Peyer's patch (tissue), 4 donors: ENCODE data around the gene NCOA7.
"Not testable (repeated sequence)": the region's sequence is repeated elsewhere in the genome, so short reads cannot be mapped to it uniquely, and the experiment has no call there.

Experiments
- CTCF ChIP-seq, 6 experiments: fragments of 450-650 bp in 4 of 6; fragments of 200-600 bp in 2 of 6; sonication (generic) in 1 of 6; IDR thresholded peaks; one replicate each; pipeline ENCODE4 v1.5.1; 2017 to 2019; ENCODE audit warnings: antibody characterized with exemption in 6 of 6, mild to moderate bottlenecking in 3 of 6, moderate library complexity in 1 of 6
- POLR2A ChIP-seq, 2 donors: fragments of 450-650 bp; IDR thresholded peaks; one replicate each; pipeline ENCODE4 v1.5.1; 2017; ENCODE audit warnings: antibody characterized with exemption in 2 of 2, mild to moderate bottlenecking in 2 of 2, moderate library complexity in 2 of 2

- not testable (repeated sequence) for TF ChIP-seq POLR2A, CTCF (IDR thresholded peaks at IDR 0.05)
Measured at GRCh38 chr6:125950716-125951115, 160.0 kb downstream of the NCOA7 start.
